ENCODE results near the gene COL24A1.

- TF ChIP-seq CTCF (conservative IDR thresholded peaks at IDR 0.05; ENCODE audit: low read depth, low read length) (no peak), EZH2 (IDR thresholded peaks at IDR 0.05; ENCODE audit: borderline replicate concordance, low read depth, low read length, poor library complexity, severe bottlenecking) (no peak)
Measured at GRCh38 chr1:85824066-85824840, 332.3 kb downstream of the COL24A1 start.

Data from A673 (cell line).